Endothelial cell (in vitro differentiated cells): ENCODE measurements around the gene GALNT11. TPM values are rescaled to one million over a fixed set of nuclear protein-coding genes. Genes with fewer than 3 reads are reported as not detected.

ENCODE experiments used
- DNase-seq: peaks from one replicate; pipeline ENCODE4 v3.0.0; 2021; ENCODE audit warnings: low spot score
- H3K27ac Mint-ChIP-seq: one replicate; pipeline ENCODE4 v1.8.0; 2021; ENCODE audit warnings: mixed read lengths, inconsistent platforms; ENCODE audit not compliant: unreplicated experiment
- H3K27me3 Mint-ChIP-seq: one replicate; pipeline ENCODE4 v1.8.0; 2021; ENCODE audit warnings: mild to moderate bottlenecking, moderate library complexity, mixed read lengths, inconsistent platforms; ENCODE audit not compliant: unreplicated experiment
- H3K36me3 Mint-ChIP-seq: one replicate; pipeline ENCODE4 v1.8.0; 2021; ENCODE audit warnings: mild to moderate bottlenecking, low read depth, mixed read lengths, inconsistent platforms; ENCODE audit not compliant: unreplicated experiment
- H3K4me1 Mint-ChIP-seq: one replicate; pipeline ENCODE4 v1.8.0; 2021; ENCODE audit warnings: mild to moderate bottlenecking, mixed read lengths, inconsistent platforms; ENCODE audit not compliant: unreplicated experiment
- H3K4me3 Mint-ChIP-seq: one replicate; pipeline ENCODE4 v1.8.0; 2021; ENCODE audit warnings: mild to moderate bottlenecking, mixed read lengths, inconsistent platforms; ENCODE audit not compliant: unreplicated experiment
- H3K9me3 Mint-ChIP-seq: one replicate; pipeline ENCODE4 v1.8.0; 2021; ENCODE audit warnings: mixed read lengths, inconsistent platforms; ENCODE audit not compliant: unreplicated experiment
- CTCF ChIP-seq: fragments of 200-600 bp; sonication (generic); IDR thresholded peaks from one replicate; pipeline ENCODE4 v1.5.0; 2021; ENCODE audit warnings: antibody characterized with exemption; ENCODE audit not compliant: unreplicated experiment
- total RNA-seq: library from RNA; stranded (reverse); fragmentation: NEBNext Ultra II Directional; extraction: Animal tissue kit (Norgen Biotek cat#: 25700); gene quantifications from one replicate; pipeline ENCODE4 v1.2.1, GENCODE V29; 2021; ENCODE audit not compliant: unreplicated experiment

GALNT11 gene
- total RNA-seq, 1 donor from 2014 or later = 21.2 TPM

GRCh38 chr7:152107945-152108344 lies 82.5 kb downstream of the GALNT11 start:
- TF ChIP-seq CTCF = no peak
- H3K4me1 Mint-ChIP-seq = peaks cover 2% of the 10 kb centered on the region
- no peak for DNase-seq
- H3K27me3 Mint-ChIP-seq = peaks cover 1% of the 10 kb centered on the region
- no peaks in the 10 kb centered on the region for H3K9me3 Mint-ChIP-seq
- no peak overlapping the region for H3K27ac Mint-ChIP-seq
- H3K4me3 Mint-ChIP-seq = no peak overlapping the region
- peaks cover 11% of the 10 kb centered on the region for H3K36me3 Mint-ChIP-seq

GRCh38 chr7:152108359-152108758 lies 82.9 kb downstream of the GALNT11 start:
- Mint-ChIP-seq H3K27me3 (peaks cover 1% of the 10 kb centered on the region), H3K4me3 (no peak overlapping the region), H3K4me1 (peaks cover 2% of the 10 kb centered on the region), H3K36me3 (peaks cover 13% of the 10 kb centered on the region), H3K27ac (no peak overlapping the region), H3K9me3 (no peaks in the 10 kb centered on the region)
- no peak for DNase-seq
- TF ChIP-seq CTCF = no peak

DNA sequence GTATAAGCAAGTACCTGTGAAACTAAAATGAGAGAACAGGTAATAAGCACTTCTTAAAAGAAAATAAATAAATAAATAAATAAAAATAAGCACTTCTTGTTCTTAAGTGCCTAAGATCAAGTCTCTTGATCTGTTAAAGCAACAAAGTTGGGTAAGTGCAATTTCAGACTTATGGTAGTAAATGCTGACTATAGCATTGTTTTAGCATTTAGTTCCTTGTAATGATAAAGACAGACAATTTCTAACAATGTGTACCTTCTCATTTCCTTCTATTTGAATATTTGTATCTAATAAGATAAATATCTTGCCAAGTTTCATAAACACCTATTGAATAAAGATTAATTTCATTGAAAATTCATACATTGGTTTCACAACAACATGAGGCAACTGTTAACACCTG lies 87.4 kb downstream of the GALNT11 start:
- Mint-ChIP-seq H3K4me1 (peaks cover 2% of the 10 kb centered on the region), H3K27ac (no peak overlapping the region), H3K27me3 (no peaks in the 10 kb centered on the region), H3K9me3 (no peaks in the 10 kb centered on the region), H3K36me3 (peaks cover 16% of the 10 kb centered on the region), H3K4me3 (no peak overlapping the region)
- DNase-seq = no peak
- no peak for TF ChIP-seq CTCF

GRCh38 chr7:152115021-152115718 lies 89.7 kb downstream of the GALNT11 start:
- H3K4me1 Mint-ChIP-seq = no peaks in the 10 kb centered on the region
- DNase-seq = no peak
- no peak for TF ChIP-seq CTCF
- peaks cover 2% of the 10 kb centered on the region for H3K27me3 Mint-ChIP-seq
- no peaks in the 10 kb centered on the region for H3K9me3 Mint-ChIP-seq
- H3K27ac Mint-ChIP-seq = no peak overlapping the region
- no peak overlapping the region for H3K4me3 Mint-ChIP-seq
- peaks cover 33% of the 10 kb centered on the region for H3K36me3 Mint-ChIP-seq

DNA sequence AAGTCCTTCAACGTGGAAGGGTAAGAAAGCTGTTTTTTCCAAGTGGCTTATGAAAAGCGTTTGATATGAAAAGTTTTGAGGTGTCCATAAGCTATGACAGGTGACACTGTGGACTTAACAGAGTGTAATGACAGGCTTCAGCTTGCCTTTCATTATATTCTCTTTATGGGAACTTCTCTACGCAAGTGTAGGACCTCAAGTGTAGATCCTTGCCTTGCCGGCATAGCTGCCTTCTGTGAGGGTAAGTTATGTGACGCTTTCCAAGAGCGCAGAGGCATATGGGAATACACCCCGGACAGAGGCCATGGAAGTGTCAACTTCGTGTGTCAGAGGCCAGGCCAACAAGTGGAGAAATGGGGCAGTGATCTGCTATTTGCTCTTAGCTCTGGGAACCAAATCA lies 91.9 kb downstream of the GALNT11 start:
- H3K27ac Mint-ChIP-seq = no peak overlapping the region
- no peaks in the 10 kb centered on the region for H3K9me3 Mint-ChIP-seq
- H3K4me3 Mint-ChIP-seq = no peak overlapping the region
- H3K36me3 Mint-ChIP-seq = peaks cover 35% of the 10 kb centered on the region
- peaks cover 3% of the 10 kb centered on the region for H3K27me3 Mint-ChIP-seq
- H3K4me1 Mint-ChIP-seq = no peaks in the 10 kb centered on the region
- TF ChIP-seq CTCF = no peak
- DNase-seq = no peak
